Fibroblast of skin of back (primary cell): ENCODE data around the gene WDR59.
A peak's percentile ranks its signal among the peaks of the same experiment; 100 is the strongest.
"Not testable (repeated sequence)": the region's sequence is repeated elsewhere in the genome, so short reads cannot be mapped to it uniquely, and the experiment has no call there.

ENCODE experiments used
- DNase-seq: peaks from one replicate; pipeline ENCODE4 v3.0.0-alpha.2; 2013

WDR59 gene

GRCh38 chr16:74975591-74975990, 9.3 kb downstream of the WDR59 start:
- DNase-seq, result no peak

GRCh38 chr16:74973304-74973703, 11.6 kb downstream of the WDR59 start:
- DNase-seq, result no peak

GRCh38 chr16:74954763-74955162, 30.2 kb downstream of the WDR59 start:
- DNase-seq, result no peak

- no peak for DNase-seq
These were observed 33.2 kb downstream of the WDR59 start for GRCh38 chr16:74951681-74952080.

- no peak for DNase-seq
These were observed 33.7 kb downstream of the WDR59 start for GRCh38 chr16:74951206-74951605.

GRCh38 chr16:74950511-74950910, 34.4 kb downstream of the WDR59 start:
- no peak for DNase-seq

- DNase-seq, result no peak
These were observed 35.6 kb downstream of the WDR59 start for GRCh38 chr16:74949309-74949708.

- no peak for DNase-seq
These were observed 40.5 kb downstream of the WDR59 start for GRCh38 chr16:74944466-74944865.

GRCh38 chr16:74942977-74943918, 41.7 kb downstream of the WDR59 start:
- DNase-seq, result no peak

- DNase-seq, result no peak
These were observed 42.4 kb downstream of the WDR59 start for GRCh38 chr16:74942566-74942965.

GRCh38 chr16:74939688-74940087, 45.2 kb downstream of the WDR59 start:
- DNase-seq, result no peak

GRCh38 chr16:74936902-74937560, 47.9 kb downstream of the WDR59 start:
- peak; percentile 86 for DNase-seq

GRCh38 chr16:74931445-74931844, 53.5 kb downstream of the WDR59 start:
- no peak for DNase-seq

GRCh38 chr16:74929636-74930035, 55.3 kb downstream of the WDR59 start:
- no peak for DNase-seq

GRCh38 chr16:74926805-74927204, 58.1 kb downstream of the WDR59 start:
- DNase-seq, result no peak

- DNase-seq, result no peak
These were observed 61.0 kb downstream of the WDR59 start for GRCh38 chr16:74923766-74924460.

- no peak for DNase-seq
These were observed 62.5 kb downstream of the WDR59 start for GRCh38 chr16:74922150-74923138.

GRCh38 chr16:74921051-74921450, 63.9 kb downstream of the WDR59 start:
- no peak for DNase-seq

GRCh38 chr16:74909665-74910064, 75.3 kb downstream of the WDR59 start:
- no peak for DNase-seq

- not testable (repeated sequence) for DNase-seq
These were observed 76.2 kb downstream of the WDR59 start for GRCh38 chr16:74908759-74909158.

- no peak for DNase-seq
These were observed 80.8 kb downstream of the WDR59 start for GRCh38 chr16:74903901-74904678.
